ENCODE results near the gene TYW5.

- TF ChIP-seq POLR2A (IDR thresholded peaks at IDR 0.05) (peak in 1 of 2 donors; percentile 9), CTCF (IDR thresholded peaks at IDR 0.05) (peak in 1 of 3 donors; percentile 56)
Observed at GRCh38 chr2:199955339-199956061, at the start of gene TYW5, which contains the start of gene MAIP1.
